Kidney glomerular epithelial cell (primary cell): ENCODE data around the gene ATP10D.

Experiments
- DNase-seq: peaks from one replicate; lab custom pipeline; 2025; lab: John Stamatoyannopoulos, UW

ATP10D gene

DNA sequence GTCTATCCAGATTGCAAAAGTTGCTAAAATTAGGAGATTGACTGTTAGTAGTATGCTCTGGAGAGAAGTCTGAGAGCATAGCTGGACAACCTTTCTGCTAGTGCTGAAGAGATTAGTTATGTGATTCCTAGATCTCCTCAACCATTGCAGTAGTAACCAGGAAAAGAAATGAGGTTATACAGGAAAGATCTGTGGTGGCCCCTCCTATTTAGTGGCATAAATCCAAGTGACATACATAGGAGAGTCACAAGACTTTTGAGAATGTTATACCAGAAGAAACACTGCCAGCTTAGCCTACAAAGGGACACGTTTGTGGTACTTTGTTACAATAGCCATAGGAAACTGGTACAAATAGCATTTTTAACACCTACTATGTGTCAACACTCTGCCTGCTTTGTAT, 105.2 kb downstream of the ATP10D start:
- no peak for DNase-seq

GRCh38 chr4:47597696-47598095, 112.6 kb downstream of the ATP10D start:
- DNase-seq, result no peak

- no peak for DNase-seq
Observed at GRCh38 chr4:47598320-47598719, 113.2 kb downstream of the ATP10D start.

- no peak for DNase-seq
Observed at GRCh38 chr4:47598896-47599295, 113.8 kb downstream of the ATP10D start.

DNA sequence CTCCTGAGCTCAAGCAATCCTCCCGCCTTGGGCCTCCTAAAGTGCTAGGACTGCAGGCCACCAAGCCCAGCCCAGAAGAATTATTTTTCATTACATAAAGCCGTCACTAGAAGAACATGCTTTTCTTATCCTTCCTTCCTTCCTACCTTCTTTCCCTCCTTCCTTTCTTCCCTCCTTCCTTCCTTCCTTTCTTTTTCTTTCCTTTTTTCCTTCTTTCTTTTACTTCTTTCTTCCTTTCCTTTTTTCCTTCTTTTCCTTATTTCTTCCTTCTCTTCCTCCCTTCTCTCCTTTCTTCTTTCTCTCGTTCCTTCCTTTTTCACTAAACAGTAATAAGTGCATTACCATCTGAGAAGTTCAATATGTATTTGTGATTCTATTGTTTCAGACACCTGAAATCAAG, 121.4 kb downstream of the ATP10D start:
- DNase-seq, result no peak

GRCh38 chr4:47612116-47613023, 127.3 kb downstream of the ATP10D start:
- DNase-seq, result no peak

GRCh38 chr4:47615385-47615784, 130.3 kb downstream of the ATP10D start:
- no peak for DNase-seq

DNA sequence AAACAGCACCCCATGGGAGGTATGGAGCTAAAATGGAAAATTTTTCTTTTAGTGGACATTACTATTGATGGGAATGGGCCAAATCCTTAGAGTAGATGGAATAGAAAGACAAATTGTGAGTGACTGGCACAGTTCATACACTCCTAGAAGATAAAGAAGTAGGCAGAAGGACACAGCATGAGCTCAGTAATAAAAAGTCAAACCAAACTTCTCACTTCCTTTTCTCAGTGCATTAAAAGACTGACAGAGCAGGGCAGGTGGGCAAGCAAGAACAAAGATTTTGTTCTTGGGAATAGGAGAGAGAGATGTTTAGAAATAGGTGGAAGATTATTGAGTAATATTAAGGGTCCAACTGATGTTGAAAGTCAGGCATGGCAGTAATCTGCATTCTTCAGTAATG, 132.5 kb downstream of the ATP10D start:
- DNase-seq, result no peak

DNA sequence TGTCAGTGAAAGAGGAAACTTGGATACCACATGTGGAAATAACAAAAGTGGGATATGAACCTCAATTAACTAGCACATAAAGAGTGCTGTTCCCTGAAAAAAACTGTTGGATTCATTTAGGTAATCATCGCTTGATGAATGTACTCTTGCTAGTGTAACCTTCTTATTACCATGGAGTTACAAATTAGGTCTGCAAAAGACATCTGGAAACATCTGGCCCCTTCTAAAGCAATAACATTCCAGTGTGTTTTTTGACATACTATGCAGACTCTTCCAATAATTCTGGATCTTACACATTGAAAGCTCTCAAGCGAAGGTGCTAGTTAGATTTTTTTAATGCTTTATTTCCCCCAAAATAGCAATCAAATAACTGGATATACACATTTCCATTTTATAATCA, 134.6 kb downstream of the ATP10D start:
- DNase-seq, result no peak

- DNase-seq, result no peak
Observed at GRCh38 chr4:47621181-47621580, 136.1 kb downstream of the ATP10D start.

GRCh38 chr4:47624031-47624441, 139.0 kb downstream of the ATP10D start:
- DNase-seq, result peak; percentile 43

DNA sequence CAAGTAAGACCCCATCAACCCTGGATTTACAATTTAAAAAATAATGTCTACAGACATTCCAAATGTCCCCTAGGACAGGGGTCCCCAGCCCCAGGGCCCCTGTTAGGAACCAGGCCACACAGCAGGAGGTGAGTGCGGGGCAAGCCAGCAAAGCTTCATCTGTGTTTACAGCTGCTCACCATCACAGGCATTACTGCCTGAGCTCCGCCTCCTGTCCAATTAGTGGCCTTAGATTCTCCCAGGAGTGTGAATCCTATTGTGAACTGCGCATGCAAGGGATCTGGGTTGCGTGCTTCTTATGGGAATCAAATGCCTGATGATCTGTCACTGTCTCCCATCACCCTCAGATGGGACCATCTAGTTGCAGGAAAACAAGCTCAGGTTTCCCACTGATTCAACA, 146.1 kb downstream of the ATP10D start:
- DNase-seq, result no peak

GRCh38 chr4:47639531-47639930, 154.5 kb downstream of the ATP10D start:
- no peak for DNase-seq

DNA sequence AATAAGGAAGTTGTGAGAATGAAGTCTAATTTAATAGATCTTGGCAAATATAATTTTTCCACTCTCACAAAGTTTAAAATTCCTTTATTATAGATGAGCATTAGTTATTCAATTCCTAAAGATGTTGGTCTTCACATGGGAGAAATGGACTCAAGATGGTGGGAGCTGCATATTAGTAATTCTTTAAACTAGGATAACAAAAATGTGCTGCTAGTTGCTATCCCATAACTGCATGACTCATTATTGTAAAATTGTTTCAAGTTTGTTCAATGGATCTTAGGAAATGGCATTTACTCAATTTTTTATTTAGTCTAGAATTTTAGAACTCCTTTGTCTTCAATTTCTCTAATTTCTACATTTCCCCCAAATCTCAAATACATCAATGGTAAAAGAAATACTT, 155.8 kb downstream of the ATP10D start:
- DNase-seq, result no peak

DNA sequence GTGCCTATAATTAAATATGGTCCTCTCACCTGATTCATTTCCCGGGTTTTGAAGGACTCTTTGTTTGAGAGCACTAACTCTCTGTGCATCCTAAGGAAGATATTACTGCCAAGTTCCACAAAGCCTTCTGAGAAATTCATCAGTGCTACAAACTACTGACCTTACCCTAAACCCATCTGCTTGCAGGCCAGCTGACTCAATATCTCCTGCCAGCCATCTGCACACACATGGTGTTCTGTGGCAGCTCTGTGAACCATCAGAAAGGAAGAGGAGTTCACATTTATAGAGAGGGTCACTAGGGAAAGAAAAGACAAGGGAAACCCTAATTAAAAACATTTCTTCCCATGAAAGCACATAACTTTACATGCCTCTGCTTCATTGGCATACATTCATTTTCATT, 156.7 kb downstream of the ATP10D start:
- DNase-seq, result no peak

- no peak for DNase-seq
Observed at GRCh38 chr4:47642191-47642830, 157.2 kb downstream of the ATP10D start.
